Neural cell (in vitro differentiated cells): Measurements from ENCODE around the gene SLC9A2. TPM values are rescaled to one million over a fixed set of nuclear protein-coding genes. Genes with fewer than 3 reads are reported as not detected.

Experiments
- H2AFZ ChIP-seq: fragments of 200-600, 300-800 bp; sonication (generic), shearing (Covaris generic); 2 replicates; pipeline ENCODE4 v1.6.0; 2014; ENCODE audit warnings: low read depth, mild to moderate bottlenecking, antibody characterized with exemption, low read length, moderate library complexity
- H3F3A ChIP-seq: fragments of 200-600 bp; shearing (Covaris generic); 2 replicates; pipeline ENCODE4 v1.6.1; 2016; ENCODE audit warnings: mild to moderate bottlenecking, moderate library complexity, mixed read lengths, antibody characterized with exemption, low read length; ENCODE audit not compliant: insufficient read depth, poor library complexity, severe bottlenecking
- H3K27ac ChIP-seq: fragments of 200-600, 300-800 bp; sonication (generic), shearing (Covaris generic); 2 replicates; pipeline ENCODE4 v1.5.1; 2014; ENCODE audit warnings: mild to moderate bottlenecking, low read length, moderate library complexity
- H3K27me3 ChIP-seq: fragments of 300-800, 200-600 bp; sonication (generic), shearing (Covaris generic); 2 replicates; pipeline ENCODE4 v1.6.0; 2014; ENCODE audit warnings: mild to moderate bottlenecking, low read depth, low read length, moderate library complexity; ENCODE audit not compliant: insufficient read depth
- H3K36me3 ChIP-seq: fragments of 300-800, 200-600 bp; sonication (generic), shearing (Covaris generic); 2 replicates; pipeline ENCODE4 v1.5.1; 2014; ENCODE audit warnings: mild to moderate bottlenecking, antibody characterized with exemption, low read length, moderate library complexity; ENCODE audit not compliant: insufficient read depth
- H3K4me2 ChIP-seq: fragments of 300-800, 200-600 bp; sonication (generic), shearing (Covaris generic); 2 replicates; pipeline ENCODE4 v1.6.0; 2014; ENCODE audit warnings: mild to moderate bottlenecking, low read length
- H3K4me3 ChIP-seq: fragments of 300-800, 200-600 bp; sonication (generic), shearing (Covaris generic); 2 replicates; pipeline ENCODE4 v1.5.1; 2014; ENCODE audit warnings: mild to moderate bottlenecking, low read length, moderate library complexity
- H3K79me2 ChIP-seq: fragments of 200-600 bp; shearing (Covaris generic); replicated peaks from 2 replicates; pipeline ENCODE4 v1.6.0; 2014; ENCODE audit warnings: mild to moderate bottlenecking, low read length, moderate library complexity; ENCODE audit not compliant: insufficient read depth
- H3K9ac ChIP-seq: fragments of 300-800, 200-600 bp; sonication (generic), shearing (Covaris generic); 2 replicates; pipeline ENCODE4 v1.6.1; 2016; ENCODE audit warnings: mild to moderate bottlenecking, low read length, mixed read lengths
- H3K9me2 ChIP-seq: fragments of 200-600 bp; shearing (Covaris generic); 2 replicates; pipeline ENCODE4 v1.6.1; 2016; ENCODE audit warnings: mild to moderate bottlenecking, low read length, mixed read lengths; ENCODE audit not compliant: insufficient read depth
- H3K9me3 ChIP-seq: fragments of 200-600, 300-800 bp; sonication (generic), shearing (Covaris generic); 2 replicates; pipeline ENCODE4 v1.6.1; 2016; ENCODE audit warnings: mild to moderate bottlenecking, mixed run types, low read length, moderate library complexity, mixed read lengths
- H4K20me1 ChIP-seq: fragments of 200-600 bp; shearing (Covaris generic); 2 replicates; pipeline ENCODE4 v1.6.1; 2016; ENCODE audit warnings: mild to moderate bottlenecking, mixed run types; ENCODE audit not compliant: insufficient read depth
- EP300 ChIP-seq: fragments of 450-650 bp; conservative IDR thresholded peaks from 2 replicates; pipeline ENCODE4 v1.6.1; 2014; ENCODE audit warnings: antibody characterized with exemption, mild to moderate bottlenecking, moderate library complexity; ENCODE audit not compliant: poor library complexity, severe bottlenecking
- EZH2 ChIP-seq: fragments of 200-600, 300-800 bp; shearing (Covaris generic), sonication (generic); IDR thresholded peaks from 2 replicates; pipeline ENCODE4 v1.6.1; 2014; ENCODE audit warnings: antibody characterized with exemption, low read length, borderline replicate concordance, mild to moderate bottlenecking; ENCODE audit not compliant: insufficient read depth, poor library complexity, severe bottlenecking
- MXI1 ChIP-seq: fragments of 450-650 bp; conservative IDR thresholded peaks from 2 replicates; pipeline ENCODE4 v1.6.1; 2014; ENCODE audit warnings: antibody characterized with exemption, mild to moderate bottlenecking; ENCODE audit not compliant: poor library complexity, severe bottlenecking
- POLR2AphosphoS5 ChIP-seq: IDR thresholded peaks from 2 replicates; pipeline ENCODE4 v1.6.1; 2012
- RAD21 ChIP-seq: fragments of 450-650 bp; conservative IDR thresholded peaks from 2 replicates; pipeline ENCODE4 v1.6.1; 2014; ENCODE audit warnings: antibody characterized with exemption, mild to moderate bottlenecking, moderate library complexity
- SMC3 ChIP-seq: fragments of 450-650 bp; conservative IDR thresholded peaks from 2 replicates; pipeline ENCODE4 v1.6.1; 2014; ENCODE audit warnings: antibody characterized with exemption, mild to moderate bottlenecking, moderate library complexity; ENCODE audit not compliant: poor library complexity
- TAF1 ChIP-seq: IDR thresholded peaks from 2 replicates; pipeline ENCODE4 v1.6.1; 2012; ENCODE audit warnings: low read depth
- polyA plus RNA-seq: library from polyadenylated mRNA; depleted of rRNA; stranded (reverse); fragments of >200 nt; gene quantifications from 2 replicates; pipeline ENCODE4 v1.2.3, GENCODE V29; 2014
- TF ChIP-seq, protein P1 (sequence below): IDR thresholded peaks from 2 replicates; pipeline ENCODE4 v1.6.1; 2012; ENCODE audit warnings: borderline replicate concordance
- TF ChIP-seq, protein P2 (sequence below): fragments of 450-650 bp; IDR thresholded peaks from 2 replicates; pipeline ENCODE4 v1.5.1; 2014; ENCODE audit warnings: antibody characterized with exemption, mild to moderate bottlenecking, moderate library complexity; ENCODE audit not compliant: poor library complexity, severe bottlenecking

The SLC9A2 gene
- polyA plus RNA-seq, 1 donor from 2014 or later, result 0.09 TPM

DNA sequence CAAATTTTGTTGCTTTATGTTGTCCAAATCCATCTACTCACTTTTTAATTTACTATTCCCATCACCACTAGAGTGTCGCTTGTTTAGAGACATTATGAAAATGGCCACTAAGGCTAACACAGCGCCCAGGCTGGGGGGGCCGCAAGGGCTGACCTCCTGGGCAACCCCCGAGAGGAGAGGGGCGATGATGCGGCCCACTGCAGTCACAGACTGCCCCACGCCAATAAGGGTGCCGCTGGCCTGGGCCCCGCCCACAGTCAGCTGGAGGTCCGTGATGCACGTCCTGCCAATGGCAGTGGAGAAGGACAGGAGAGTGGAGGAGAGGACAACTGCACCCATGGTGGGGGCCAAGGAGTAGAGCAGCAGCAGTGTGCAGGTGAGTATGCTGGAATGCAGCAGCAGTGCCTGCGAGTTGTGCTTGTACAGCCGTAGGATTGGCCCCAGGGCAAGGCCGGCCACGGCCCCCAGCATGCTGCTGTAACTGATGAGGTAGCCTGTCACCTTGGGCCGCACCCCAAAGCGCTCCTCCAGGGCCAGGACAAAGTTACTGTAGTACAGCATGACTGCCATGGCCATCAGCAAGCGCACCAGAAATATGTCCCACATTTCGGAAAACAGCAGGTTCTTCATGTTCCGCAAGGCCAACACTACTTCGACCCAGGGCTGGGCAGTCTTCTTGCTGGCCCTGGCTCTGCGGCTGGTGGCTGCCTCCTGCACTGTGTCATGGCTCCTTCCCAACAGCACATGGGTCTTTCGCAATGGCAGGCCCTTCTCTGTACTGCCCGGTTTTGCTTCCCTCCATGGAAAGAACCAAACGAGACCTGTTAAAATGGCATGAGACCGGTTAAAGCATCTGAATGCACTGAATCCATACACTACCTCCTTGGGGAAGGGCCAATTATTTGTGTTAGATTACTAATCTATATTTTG is 99.3 kb downstream of the SLC9A2 start:
- H3K9me2 ChIP-seq, result no peaks in the 10 kb centered on the region
- no peaks in the 10 kb centered on the region for H3K9me3 ChIP-seq
- no peak overlapping the region for H3K9ac ChIP-seq
- H4K20me1 ChIP-seq, result no peaks in the 10 kb centered on the region
- no peak overlapping the region for H2AFZ ChIP-seq
- no peaks in the 10 kb centered on the region for H3K79me2 ChIP-seq
- no peak overlapping the region for H3K4me2 ChIP-seq
- H3K4me3 ChIP-seq, result no peak overlapping the region
- H3K27ac ChIP-seq, result no peak overlapping the region
- H3K27me3 ChIP-seq, result no peaks in the 10 kb centered on the region
- TF ChIP-seq TAF1 (no peak), RAD21 (no peak), EZH2 (no peak)
- peaks cover 12% of the 10 kb centered on the region for H3K36me3 ChIP-seq
- no peaks in the 10 kb centered on the region for H3F3A ChIP-seq

DNA sequence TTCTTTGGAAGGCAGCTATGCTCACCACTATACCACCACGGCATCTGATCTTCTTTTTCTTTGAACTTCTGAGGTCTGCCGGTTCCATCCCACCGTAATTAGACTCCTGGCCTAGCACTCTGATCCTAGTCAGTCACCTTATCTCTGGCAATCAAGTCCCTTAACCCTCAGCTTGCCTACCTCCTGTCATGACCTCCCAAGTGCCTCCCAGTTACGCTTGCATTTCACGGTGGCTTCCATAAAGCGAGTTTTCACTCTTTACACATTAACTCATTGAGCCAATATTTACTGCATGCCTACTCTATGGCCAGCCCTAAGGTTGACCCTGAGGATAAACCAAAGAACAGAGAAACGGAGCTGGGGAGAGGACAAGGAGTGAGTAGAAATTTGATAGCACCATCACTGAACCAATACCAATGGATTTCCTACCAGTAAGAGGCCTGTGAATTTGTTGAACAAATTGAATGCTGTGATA is 104.7 kb downstream of the SLC9A2 start:
- H3K9me2 ChIP-seq, result no peaks in the 10 kb centered on the region
- no peaks in the 10 kb centered on the region for H3K27me3 ChIP-seq
- no peak overlapping the region for H3K27ac ChIP-seq
- H3K4me3 ChIP-seq, result no peak overlapping the region
- H3K9ac ChIP-seq, result no peak overlapping the region
- H4K20me1 ChIP-seq, result no peaks in the 10 kb centered on the region
- no peaks in the 10 kb centered on the region for H3K79me2 ChIP-seq
- H2AFZ ChIP-seq, result no peak overlapping the region
- H3K9me3 ChIP-seq, result no peaks in the 10 kb centered on the region
- H3K4me2 ChIP-seq, result no peak overlapping the region
- TF ChIP-seq POLR2AphosphoS5 (no peak), TAF1 (no peak), MXI1 (no peak), RAD21 (no peak), SMC3 (no peak), EZH2 (no peak), EP300 (no peak)
- TF ChIP-seq, protein P1, sequence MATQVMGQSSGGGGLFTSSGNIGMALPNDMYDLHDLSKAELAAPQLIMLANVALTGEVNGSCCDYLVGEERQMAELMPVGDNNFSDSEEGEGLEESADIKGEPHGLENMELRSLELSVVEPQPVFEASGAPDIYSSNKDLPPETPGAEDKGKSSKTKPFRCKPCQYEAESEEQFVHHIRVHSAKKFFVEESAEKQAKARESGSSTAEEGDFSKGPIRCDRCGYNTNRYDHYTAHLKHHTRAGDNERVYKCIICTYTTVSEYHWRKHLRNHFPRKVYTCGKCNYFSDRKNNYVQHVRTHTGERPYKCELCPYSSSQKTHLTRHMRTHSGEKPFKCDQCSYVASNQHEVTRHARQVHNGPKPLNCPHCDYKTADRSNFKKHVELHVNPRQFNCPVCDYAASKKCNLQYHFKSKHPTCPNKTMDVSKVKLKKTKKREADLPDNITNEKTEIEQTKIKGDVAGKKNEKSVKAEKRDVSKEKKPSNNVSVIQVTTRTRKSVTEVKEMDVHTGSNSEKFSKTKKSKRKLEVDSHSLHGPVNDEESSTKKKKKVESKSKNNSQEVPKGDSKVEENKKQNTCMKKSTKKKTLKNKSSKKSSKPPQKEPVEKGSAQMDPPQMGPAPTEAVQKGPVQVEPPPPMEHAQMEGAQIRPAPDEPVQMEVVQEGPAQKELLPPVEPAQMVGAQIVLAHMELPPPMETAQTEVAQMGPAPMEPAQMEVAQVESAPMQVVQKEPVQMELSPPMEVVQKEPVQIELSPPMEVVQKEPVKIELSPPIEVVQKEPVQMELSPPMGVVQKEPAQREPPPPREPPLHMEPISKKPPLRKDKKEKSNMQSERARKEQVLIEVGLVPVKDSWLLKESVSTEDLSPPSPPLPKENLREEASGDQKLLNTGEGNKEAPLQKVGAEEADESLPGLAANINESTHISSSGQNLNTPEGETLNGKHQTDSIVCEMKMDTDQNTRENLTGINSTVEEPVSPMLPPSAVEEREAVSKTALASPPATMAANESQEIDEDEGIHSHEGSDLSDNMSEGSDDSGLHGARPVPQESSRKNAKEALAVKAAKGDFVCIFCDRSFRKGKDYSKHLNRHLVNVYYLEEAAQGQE, result no peak
- TF ChIP-seq, protein P2, sequence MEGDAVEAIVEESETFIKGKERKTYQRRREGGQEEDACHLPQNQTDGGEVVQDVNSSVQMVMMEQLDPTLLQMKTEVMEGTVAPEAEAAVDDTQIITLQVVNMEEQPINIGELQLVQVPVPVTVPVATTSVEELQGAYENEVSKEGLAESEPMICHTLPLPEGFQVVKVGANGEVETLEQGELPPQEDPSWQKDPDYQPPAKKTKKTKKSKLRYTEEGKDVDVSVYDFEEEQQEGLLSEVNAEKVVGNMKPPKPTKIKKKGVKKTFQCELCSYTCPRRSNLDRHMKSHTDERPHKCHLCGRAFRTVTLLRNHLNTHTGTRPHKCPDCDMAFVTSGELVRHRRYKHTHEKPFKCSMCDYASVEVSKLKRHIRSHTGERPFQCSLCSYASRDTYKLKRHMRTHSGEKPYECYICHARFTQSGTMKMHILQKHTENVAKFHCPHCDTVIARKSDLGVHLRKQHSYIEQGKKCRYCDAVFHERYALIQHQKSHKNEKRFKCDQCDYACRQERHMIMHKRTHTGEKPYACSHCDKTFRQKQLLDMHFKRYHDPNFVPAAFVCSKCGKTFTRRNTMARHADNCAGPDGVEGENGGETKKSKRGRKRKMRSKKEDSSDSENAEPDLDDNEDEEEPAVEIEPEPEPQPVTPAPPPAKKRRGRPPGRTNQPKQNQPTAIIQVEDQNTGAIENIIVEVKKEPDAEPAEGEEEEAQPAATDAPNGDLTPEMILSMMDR, result no peak
- peaks cover 7% of the 10 kb centered on the region for H3K36me3 ChIP-seq
- H3F3A ChIP-seq, result no peaks in the 10 kb centered on the region
